HG02571 (cell line): ENCODE measurements around the gene CHIT1.

ENCODE experiments used
- ATAC-seq: cut with Tn5 transposase; IDR thresholded peaks from one replicate; pipeline ENCODE4 v1.9.1; 2021; ENCODE audit warnings: mild to moderate bottlenecking, moderate library complexity; ENCODE audit not compliant: unreplicated experiment

The CHIT1 gene

GRCh38 chr1:203229471-203230135 lies at the start of gene CHIT1:
Gene CHIT1, minus strand, starts transcription at chr1:203229673. Its CDS starts 37 bp downstream, at chr1:203229636.
- no peak for ATAC-seq

- ATAC-seq = no peak
Observed at GRCh38 chr1:203278885-203279406, 49.5 kb upstream of the CHIT1 start.

- no peak for ATAC-seq
Observed at GRCh38 chr1:203278082-203278884, 48.8 kb upstream of the CHIT1 start.

- ATAC-seq = no peak
Observed at GRCh38 chr1:203276916-203277545, 47.6 kb upstream of the CHIT1 start.

- ATAC-seq = no peak
Observed at GRCh38 chr1:203276408-203276807, 46.9 kb upstream of the CHIT1 start.

GRCh38 chr1:203275656-203276272 lies 46.3 kb upstream of the CHIT1 start:
- ATAC-seq = no peak

- no peak for ATAC-seq
Observed at GRCh38 chr1:203274603-203275381, 45.3 kb upstream of the CHIT1 start.

GRCh38 chr1:203273869-203274602 lies 44.6 kb upstream of the CHIT1 start:
- peak; percentile 35 for ATAC-seq

- peak; percentile 63 for ATAC-seq
Observed at GRCh38 chr1:203273206-203273868, 43.9 kb upstream of the CHIT1 start.

- no peak for ATAC-seq
Observed at GRCh38 chr1:203272633-203273205, 43.2 kb upstream of the CHIT1 start.

- no peak for ATAC-seq
Observed at GRCh38 chr1:203271962-203272632, 42.6 kb upstream of the CHIT1 start.

- no peak for ATAC-seq
Observed at GRCh38 chr1:203271018-203271743, 41.7 kb upstream of the CHIT1 start.

GRCh38 chr1:203270448-203270847 lies 41.0 kb upstream of the CHIT1 start:
- no peak for ATAC-seq

- no peak for ATAC-seq
Observed at GRCh38 chr1:203269654-203270020, 40.2 kb upstream of the CHIT1 start.

- ATAC-seq = no peak
Observed at GRCh38 chr1:203268901-203269653, 39.6 kb upstream of the CHIT1 start.

- ATAC-seq = no peak
Observed at GRCh38 chr1:203267912-203268311, 38.4 kb upstream of the CHIT1 start.

GRCh38 chr1:203267347-203267846 lies 37.9 kb upstream of the CHIT1 start:
- ATAC-seq = no peak
